ENCODE results near the gene FAM114A1.
A peak's percentile ranks its signal among the peaks of the same experiment; 100 is the strongest.

The FAM114A1 gene

DNA sequence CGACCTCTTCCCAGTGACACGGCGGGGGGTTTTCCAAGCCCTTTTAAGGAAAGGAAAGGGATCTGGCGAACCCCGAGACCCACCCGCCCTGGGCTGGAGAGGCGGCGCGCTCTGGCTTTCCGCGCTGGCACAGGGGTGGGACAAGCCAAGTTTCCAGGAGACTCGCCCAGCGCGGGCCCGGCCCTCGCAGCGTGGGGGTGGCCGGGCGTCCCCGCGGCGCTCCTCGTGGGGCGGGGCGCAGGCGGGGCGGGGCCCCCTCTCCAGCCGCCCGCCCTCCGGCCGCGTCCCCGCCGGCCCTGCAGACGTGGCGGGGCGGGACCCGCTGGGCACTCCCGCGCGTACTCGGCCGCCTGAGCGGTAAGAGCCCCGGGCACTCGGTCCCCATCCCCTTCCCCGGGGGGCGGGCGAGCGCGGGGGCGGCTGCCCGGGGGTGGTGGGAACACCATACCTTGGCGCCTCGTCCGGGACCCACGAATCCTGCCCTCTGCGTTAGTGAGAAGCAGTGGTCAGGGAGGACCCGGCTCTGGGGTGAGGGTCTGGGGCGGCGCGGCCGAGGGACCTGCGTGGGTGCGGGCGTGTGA lies at the start of gene FAM114A1:
Gene FAM114A1, plus strand, starts transcription at position 329 of the 581 bp plus-strand sequence. CDS start 10,273 bp downstream, outside the sequence.
- peak; percentile 84 for DNase-seq (ENCODE audit: low spot score)

DNA sequence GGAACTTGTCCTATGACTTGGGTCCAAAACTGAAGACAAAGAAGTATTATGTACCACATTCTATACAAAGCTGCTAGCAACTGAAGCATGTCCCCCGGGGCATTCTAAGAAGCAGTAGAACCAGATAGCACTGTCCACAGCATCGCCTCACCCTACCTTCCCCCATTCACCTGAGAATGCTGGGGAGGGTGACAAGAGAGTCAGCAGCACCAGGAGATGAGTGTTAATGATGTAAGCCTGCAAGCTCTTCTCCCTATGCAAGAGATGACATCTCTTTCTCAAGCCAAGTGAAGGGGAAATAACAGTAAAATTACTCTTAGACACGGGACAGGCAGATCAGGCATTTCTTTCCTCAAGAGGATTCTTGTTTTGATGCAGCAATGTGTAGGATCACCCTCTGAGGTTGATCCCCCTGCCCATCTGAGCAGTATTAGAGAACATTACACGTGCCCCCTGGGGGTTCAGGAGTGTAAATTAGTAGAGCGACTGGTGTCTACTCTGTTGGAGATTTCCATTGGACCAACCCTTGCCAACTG lies 49.1 kb upstream of the FAM114A1 start:
- DNase-seq (ENCODE audit: low spot score): no peak

DNA sequence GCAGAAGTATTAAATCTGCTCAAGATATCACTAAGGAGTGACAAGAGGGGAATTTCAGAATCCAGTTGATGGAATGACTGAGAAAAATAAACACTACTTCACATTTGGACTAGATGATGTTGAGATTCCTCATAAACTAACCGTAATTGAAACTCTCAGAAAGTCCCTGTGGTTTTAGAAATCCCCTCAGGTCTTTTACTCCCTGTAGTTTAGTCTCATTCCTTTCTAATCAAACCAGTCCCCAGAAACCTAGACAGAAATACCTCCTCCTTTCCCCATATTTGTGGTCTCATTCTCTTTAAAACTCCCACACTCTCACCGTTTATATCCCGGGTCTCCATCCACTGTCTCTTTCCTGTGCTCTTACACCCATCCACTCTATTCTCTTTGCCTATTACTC lies 48.0 kb upstream of the FAM114A1 start:
- DNase-seq (ENCODE audit: low spot score): no peak

DNA sequence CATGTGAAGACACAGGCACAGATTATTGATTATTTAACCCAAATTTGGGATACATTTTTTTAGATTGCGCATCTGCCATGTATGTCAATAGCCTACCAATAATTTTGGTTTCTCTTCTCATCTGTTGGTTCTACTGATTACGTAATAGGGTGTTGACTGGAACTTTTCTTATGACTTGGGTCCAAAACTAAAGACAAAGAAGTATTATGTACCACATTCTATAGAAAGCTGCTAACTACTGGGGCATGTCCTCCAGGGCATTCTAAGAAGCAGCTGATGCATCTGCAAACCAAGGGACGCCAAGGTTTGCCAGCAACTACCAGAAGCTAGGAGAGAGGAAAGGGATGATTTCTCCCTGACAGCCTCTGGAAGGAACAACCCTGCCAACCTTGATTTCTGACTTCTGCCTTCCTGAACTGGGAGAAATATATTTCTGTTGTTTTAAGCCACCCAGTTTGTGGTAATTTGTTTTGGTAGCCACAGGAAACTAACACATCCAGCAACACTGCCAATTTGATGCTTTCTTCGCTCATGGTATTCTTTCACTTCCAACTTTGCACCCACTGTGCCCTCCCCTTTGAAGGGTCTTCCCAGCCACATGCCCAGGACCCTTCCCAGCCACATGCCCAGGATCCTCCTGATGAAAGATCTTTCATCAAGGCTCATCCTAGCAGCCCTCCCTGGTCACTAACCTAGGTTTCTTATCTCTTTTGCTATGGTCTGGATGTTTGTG lies 47.1 kb upstream of the FAM114A1 start:
- no peak for DNase-seq (ENCODE audit: low spot score)

DNA sequence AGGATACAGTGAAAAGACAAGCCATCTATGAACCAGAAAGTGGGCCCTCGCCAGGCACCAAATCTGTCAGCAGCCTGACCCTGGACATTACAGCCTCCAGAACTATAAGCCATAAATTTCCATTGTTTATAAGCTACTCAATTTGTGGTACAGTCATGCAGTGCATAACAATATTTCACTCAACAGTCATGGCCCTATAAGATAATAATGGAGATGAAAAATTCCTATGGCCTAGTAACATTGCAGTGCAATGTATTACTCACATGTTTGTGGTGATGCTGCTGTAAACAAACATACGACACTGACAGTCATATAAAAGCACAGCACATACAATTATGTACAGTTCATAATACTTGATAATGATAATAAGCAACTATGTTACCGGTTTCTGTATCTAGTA lies 45.9 kb upstream of the FAM114A1 start:
- DNase-seq (ENCODE audit: low spot score): no peak

DNA sequence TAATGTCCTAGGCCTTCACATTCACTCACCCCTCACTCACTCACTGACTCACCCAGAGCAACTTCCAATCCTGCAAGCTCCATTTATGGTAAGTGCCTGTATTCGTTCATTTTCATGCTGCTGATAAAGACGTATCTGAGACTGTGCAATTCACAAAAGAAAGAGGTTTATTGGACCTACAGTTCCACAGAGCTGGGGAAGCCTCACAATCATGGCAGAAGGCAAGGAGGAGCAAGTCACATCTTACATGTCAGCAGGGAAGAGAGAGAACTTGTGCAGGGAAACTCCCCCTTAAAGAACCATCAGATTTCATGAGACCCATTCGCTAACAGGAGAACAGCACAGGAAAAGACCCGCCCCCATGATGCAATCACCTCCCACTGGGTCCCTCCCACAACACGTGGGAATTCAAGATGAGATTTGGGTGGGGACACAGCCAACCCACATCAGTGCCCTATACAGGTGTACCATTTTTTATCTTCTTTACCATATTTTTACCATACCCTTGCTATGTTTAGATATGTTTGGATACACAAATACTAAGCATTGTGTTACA lies 44.8 kb upstream of the FAM114A1 start:
- DNase-seq (ENCODE audit: low spot score): no peak

DNA sequence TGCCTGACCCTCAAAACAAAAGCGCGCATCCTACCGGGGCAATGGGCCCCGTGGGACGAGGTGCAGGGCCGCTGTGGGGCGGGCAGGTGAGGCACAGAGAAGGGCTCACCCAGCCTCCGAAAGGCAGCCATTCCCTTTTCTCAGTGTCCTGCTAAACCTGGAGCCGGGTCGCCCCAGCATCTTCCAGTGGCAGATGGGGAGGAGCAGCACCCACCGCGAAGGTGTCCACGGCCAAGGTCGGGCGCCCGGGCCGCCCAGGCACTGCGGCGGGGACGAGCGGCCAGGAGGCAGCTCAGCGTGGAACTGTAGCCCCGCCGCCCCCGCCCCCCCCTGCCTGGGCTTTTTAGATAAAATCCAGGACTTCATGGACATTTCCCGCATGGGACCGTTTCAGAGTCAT lies 43.8 kb upstream of the FAM114A1 start:
- no peak for DNase-seq (ENCODE audit: low spot score)

DNA sequence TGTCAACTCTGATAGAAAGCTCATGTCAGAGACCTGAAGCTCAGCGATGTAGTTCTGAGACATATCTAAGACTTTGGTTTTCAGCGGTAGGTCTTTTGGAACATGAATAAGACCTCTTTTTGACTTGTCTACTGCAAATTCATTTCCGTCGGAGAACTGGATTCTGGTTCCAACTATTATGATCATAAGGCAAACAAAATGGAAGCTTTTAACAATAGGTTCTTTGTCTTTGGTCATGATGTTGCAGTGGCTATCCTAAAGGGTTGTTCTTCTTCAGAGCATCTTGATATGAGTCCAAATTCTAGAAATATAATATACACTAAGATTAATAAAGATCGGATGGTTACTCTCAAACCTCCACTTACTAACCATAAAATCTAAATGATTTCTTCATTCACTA lies 38.4 kb upstream of the FAM114A1 start:
- DNase-seq (ENCODE audit: low spot score): no peak

DNA sequence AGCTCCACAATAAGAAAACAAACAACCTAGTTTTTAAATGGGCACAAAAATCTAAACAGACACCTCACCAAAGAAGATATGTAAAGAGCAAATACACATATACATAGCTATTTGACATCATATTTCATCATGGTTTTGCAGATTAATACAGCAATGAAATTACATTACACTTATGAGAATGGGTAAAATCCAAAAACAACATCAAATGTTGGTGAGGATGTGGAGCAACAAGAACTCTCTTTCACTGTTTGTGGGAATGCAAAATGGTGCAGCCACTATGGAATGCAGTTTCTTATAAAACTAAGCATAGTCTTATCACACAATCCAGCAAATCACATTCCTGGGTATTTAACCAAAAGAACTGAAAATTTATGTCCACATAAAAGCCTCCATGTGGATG lies 36.0 kb upstream of the FAM114A1 start:
- DNase-seq (ENCODE audit: low spot score): no peak

DNA sequence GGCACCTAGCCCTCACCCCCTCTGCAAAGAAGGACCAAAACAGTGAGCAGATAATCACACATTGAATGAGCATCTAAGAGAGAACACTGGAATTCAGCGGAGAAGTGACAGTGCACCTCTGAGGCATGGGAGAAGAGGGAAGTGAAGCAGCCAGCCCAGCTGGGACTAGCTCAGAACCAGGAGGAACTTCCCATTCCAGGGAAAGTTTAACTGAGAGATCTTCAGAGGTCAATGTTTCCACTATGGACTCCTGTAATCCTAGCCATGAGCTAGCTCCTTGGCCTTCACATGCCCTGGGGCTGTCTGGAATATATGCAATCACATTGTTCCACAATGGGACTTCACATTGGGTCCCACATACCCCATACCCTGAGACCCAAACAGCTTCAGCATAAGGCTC lies 35.4 kb upstream of the FAM114A1 start:
- no peak for DNase-seq (ENCODE audit: low spot score)

DNA sequence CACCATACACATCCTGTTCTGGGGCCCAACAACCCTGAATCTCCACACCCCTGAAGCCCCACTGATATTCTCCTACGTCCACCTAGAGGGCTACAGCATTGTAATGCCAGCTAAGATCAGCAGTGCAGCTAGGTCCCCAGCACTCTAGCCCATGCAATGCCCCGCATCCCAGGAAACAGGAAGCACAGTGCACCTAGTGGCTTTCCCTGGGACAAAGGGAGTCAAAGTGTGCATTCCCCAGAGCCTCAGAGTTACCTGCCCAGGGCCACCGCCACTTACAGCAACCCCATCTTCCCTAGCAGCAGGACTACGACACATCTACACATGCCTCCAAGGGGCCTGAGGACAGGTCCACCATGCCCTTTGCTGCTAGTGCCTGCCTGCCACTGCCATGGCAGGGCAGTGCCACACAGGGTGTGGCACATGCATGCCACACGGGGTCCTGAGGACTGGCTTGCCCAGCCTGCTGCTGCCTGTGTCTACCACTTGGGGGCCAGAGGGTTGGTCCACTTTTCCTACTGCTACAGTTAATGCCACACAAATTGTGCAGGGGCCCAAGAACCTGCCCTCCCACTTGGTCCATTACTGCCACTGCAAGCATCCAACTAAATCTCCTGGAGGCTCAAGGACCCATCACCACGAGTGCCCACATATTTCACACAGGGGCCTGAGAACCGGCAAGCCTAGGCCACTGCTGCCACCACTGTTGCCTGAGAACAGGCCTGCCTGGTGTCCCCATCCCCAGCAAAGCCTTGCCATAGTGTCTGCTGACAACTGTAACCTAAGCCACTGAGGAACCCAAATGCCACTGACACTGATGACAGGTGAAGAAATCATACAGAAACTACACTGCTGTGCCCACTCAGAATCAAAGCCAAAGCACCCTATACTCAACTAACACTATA lies 34.7 kb upstream of the FAM114A1 start:
- DNase-seq (ENCODE audit: low spot score): no peak

DNA sequence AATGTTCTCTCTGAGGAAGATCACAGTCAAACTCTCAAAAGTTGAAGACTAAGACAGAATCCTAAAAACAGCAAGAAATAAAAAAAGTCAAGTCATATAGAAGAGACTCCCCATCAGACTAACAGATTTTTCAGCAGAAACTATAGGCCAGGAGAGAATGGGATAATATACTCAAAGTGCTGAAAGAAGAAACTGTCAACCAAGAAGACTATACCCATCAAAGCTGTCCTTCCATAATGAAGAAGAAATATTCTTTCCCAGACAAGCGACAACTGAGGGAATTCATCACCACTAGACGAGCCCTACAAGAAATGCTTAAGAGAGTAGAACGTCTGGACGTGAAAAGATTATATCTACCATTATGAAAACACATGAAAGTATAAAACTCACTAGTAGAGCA lies 33.0 kb upstream of the FAM114A1 start:
- no peak for DNase-seq (ENCODE audit: low spot score)

DNA sequence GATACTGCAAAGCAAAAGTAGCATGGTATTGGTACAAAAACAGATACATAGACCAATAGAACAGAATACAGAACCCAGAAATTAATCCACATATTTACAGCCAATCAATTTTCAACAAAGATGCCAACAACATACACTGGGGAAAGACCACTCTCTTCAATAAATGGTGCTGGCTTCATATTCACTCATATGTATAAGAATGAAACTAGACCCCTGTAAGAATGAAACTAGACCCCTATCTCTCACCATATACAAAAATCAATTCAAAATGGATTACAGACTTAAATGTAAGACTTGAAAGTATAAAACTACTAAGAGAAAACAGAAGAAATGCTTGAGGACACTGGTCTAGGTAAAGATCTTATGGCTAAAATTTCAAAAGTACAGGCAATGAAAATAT lies 30.3 kb upstream of the FAM114A1 start:
- no peak for DNase-seq (ENCODE audit: low spot score)

DNA sequence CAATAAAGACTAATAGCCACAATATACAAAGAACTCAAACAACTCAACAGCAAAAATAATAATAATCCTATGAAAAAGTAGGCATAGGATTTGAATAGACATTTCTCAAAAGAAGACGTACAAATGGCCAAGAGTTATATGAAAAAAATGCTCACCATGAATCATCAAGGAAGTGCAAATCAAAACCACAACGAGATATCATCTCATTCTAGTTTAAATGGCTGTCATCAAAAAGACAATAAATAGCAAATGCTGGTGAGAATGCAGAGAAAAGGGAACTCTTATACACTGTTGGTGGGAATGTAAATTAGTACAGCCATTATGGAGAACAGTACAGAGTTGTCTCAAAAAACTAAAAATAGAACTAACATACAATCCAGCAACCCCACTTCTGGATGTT lies 29.8 kb upstream of the FAM114A1 start:
- DNase-seq (ENCODE audit: low spot score): peak; percentile 14

DNA sequence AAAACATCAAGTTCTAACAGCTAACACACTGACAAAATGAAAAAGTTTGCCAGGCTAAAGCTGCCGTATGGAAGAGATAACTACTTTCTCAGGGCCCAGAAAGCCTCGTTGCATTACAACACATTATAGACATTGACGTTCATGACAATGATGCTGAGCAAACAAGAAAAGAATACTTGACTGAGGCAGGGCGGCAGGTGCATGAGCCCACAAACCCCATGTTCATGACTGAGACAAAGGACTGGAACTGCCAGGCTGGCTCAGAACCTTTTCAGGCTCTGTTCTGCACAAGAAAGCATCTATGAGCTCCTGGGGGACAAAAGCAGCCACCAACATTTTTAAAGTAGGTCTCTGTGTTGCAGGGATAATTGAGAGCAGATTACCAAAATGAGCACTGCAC lies 24.6 kb upstream of the FAM114A1 start:
- DNase-seq (ENCODE audit: low spot score): no peak

DNA sequence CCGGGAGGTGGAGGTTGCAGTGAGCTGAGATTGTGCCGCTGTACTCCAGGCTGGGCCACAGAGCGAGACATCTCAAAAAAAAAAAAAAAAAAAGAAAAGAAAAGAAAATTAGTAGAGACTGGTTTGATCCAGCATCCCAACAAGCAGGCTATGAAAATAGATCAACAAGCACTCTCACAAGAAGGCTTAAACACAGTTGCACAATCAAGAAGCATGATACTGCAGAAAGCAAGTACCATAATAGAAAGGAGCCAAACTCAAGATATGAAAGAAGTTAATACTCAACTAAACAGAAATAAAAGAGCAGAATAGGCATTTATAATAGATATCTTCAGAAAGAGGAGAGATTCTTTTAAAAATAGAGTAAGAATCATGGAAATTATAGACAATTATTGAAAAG lies 21.6 kb upstream of the FAM114A1 start:
- no peak for DNase-seq (ENCODE audit: low spot score)

DNA sequence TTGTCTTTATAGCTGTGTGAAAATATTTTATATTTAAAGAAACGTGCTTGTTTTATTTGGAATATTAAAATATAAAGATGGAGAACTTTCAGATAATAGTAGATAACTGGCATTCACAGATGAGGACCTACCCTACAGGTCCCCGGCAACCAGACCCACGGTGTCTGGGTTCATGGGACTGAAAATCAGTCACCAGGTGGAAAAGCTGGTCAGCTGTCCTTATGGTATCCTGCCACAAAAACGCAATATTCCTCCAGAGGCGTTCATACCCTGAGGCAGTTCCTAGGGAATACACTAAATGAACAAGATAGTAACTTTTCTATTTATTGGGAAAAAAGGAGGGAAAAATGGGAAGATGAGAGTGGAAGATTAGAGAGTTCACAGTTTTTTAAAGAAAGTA lies 12.1 kb upstream of the FAM114A1 start:
- DNase-seq (ENCODE audit: low spot score): no peak

DNA sequence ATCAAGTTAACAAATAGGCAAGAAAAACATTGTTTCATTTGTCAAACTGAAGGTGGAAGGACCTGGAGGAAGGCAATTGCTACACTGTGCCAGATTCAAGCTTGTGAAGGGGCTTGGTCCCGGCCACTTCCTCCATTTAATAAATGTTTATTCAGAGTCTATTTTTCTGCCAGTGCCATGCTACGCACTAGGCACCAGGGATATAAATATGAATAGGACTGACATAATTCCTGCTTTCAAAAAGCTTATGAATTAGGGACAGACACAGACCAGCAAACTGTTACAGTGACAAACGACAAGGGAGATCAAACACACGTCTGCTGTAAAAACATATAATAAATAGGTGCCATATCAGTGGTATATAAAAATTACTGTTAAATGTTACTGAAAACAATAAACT lies 11.6 kb upstream of the FAM114A1 start:
- DNase-seq (ENCODE audit: low spot score): no peak

DNA sequence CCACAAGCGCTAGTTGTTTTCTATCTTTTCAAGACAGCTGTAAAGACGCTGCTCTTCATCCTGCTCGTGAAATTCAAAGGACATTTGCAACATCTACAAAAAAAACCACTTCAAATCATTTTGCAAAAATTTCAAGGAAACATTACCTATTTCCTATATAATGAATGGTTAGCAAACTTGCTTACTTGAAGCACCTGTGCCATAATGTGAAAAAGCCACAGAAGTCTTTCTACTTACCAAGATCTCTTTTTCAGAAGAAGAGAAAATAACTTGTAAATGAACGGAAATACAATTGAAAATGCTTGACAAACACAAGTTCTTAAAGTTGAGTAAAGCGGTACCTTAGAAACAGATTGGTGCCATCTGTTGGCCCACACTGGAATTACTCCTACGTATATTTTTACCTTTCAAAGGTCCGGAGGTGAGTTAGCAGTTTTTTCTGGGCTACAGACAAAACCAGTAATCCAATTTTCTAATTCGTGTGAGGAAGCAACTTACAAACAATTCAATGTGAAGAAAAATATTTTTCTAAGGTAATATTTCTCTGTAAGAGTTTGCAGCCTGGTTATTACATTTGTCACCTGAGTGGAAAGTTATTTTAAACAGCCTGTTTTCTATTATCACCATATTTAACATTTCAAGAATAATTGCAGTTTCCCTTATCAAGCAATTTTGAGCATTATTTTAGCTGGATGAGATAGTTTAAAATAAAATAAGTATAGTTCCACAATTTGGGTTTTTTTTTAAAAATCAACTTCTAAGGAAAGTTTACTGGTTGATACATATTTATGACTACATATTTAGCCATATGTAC lies 10.9 kb upstream of the FAM114A1 start, which contains the start of gene TLR6:
Gene TLR6, minus strand, starts transcription at position 294 of the 814 bp plus-strand sequence. CDS start 27,344 bp downstream, outside the sequence.
- peak; percentile 81 for DNase-seq (ENCODE audit: low spot score)

DNA sequence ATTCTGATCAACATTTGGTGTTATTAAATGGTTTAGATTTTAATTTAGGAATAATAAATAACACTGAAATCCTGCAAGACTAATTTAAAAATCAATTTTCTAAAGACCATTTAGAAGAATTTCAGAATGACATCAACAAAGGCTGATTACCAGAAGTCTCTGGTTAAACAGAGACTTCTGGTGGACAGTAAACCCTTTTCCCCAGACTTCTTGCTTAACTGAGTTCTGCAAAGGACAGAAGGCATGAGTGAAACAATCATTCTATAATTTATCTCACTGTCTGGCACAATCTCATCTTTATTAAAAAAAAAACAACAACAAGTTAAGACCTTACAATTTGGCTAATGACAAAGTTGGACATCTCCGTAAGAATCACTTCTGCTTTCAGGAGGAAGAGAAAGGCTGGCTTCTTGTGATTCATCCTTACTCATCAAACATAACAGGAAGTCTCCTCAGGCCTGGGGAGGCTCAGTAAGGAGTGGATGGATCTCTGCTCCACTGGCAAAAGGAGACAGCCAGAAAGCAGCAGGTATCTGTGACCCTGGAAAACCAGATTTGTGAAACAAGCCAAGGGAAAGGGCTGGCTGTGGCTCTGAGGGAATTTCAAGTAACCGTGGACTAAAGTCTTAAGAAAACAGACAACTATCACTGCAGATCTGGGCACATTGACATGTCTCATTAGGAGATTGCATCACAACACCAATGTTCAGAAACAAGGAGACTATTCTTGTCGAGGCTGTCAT lies 10.1 kb upstream of the FAM114A1 start:
- peak; percentile 82 for DNase-seq (ENCODE audit: low spot score)

DNA sequence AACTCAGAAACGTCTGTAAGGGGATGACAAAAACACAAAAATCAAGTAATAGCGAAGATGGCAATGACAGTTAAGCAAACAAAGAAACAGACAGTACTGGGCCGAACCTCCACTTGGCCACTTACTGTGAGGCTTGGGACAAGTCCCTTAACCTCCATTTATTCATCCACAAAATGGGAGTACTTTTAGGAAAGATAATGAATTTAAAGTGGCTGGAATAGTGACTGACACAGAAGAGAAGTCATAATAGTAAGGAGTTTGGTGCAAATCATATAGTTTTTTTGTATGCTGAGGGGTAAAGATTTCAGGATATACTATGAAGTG lies 9.5 kb upstream of the FAM114A1 start:
- no peak for DNase-seq (ENCODE audit: low spot score)
